Forelimb muscle (tissue), 1 donor: Measurements from ENCODE around the gene NR3C2. TPM values are rescaled to one million over a fixed set of nuclear protein-coding genes. Genes with fewer than 3 reads are reported as not detected.
A peak's percentile ranks its signal among the peaks of the same experiment; 100 is the strongest.

Source experiments
- DNase-seq: peaks from one replicate; pipeline ENCODE4 v3.0.0-alpha.2; 2013; ENCODE audit warnings: low read depth
- polyA plus RNA-seq: library from polyadenylated mRNA; unstranded; fragments of 120-200 nt; gene quantifications from one replicate; pipeline ENCODE4 v1.2.1, GENCODE V29; 2013; ENCODE audit not compliant: insufficient read length

The NR3C2 gene
- 14.1 TPM for polyA plus RNA-seq

DNA sequence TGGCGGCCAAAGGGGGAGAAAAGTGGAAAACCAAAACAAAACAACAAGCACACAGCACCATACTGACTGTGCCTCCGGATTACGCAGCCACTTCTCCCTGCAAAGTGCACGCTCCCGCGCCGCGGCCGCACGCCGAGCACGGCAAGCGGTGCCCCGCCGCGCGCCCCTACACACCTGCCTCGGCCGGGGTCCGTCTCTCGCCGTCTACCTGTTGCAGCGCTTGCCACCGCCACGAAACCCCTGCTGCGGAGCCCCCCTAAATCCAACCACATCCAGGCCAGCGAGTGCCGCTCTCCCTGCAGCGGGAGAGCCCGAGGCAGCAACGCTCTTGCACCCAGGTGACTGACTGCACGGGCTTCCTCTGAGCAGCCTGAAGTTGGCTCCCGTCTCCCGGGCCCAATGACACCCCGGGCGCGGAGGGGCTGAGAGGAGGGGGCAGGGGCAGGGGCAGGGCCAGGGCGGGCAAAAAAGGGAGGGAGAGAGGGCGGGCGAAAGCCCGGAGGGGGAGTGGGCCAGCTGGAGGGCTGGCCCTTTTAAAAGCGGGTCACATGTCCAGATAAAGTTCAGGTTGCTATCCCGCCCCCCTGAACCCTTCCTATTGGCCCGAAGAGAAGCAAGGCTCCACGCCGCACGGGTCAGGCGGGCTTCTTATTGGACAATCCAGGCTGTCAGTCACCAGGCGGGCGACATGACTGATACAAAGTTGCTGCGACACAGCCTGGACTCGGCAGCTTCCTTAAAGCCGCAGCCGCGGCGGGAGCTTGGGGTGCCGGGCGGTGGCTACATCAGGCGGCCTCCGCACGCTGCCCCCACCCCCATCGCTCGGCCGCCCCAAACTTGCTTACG lies at the start of gene NR3C2:
NR3C2 (minus strand) TSS at position 429 of the 846 bp plus-strand sequence.
- DNase-seq: peak; percentile 97

DNA sequence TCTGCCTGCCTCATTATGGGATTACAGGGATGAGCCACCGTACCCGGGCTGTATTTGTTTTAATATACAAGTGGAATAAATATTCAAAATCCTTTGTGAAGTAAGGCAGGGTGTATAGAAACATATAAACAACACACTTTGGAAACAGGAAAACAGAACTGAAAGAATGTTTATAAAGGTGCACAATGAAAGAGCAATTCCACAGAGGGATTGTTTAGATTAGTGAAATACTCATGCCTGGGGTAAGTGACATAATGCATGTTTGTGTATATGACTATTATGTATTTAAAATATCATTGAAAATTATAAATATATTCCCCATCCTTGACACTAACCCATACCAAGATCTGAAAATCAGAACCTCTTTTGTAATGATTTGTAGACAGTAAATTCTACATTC lies 45.0 kb upstream of the NR3C2 start:
- no peak for DNase-seq

DNA sequence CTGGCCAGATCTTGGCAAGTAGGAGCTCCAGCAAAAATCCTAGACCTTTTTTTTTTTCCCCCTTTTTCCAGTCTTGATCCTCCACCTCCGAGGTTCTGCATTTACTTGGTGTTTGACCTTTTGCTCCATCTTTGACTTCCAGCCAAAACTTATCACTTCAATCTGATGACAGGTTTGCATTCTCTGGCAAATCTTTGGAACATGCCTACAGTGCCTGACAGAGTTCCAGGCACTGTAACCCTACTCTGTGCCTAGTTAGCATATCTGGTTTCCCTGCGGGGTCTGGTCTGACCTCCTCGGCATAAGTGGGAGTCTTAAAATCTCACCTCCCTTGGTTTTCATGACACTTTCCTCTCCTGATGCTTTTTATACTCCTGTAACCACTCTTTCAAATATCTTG lies 39.4 kb upstream of the NR3C2 start:
- no peak for DNase-seq

DNA sequence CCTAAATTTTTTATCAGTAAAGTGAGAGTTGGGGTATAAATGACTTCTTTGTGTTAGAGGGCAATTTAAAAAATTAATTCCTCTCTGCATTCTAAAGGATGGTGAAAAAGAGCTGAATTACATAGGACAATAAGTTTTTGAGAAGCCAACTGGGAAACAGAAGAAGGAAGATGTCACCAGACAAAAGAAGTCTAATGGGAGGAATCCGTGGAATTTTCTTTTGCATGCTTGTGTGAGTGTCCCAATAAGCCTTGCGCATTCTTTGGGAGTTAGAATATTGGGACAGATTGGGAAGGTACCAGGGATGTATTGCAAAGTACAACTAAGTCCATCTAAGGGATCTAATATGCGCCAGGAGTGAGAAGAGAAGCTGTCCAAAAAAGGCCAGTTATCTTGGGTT lies 35.1 kb upstream of the NR3C2 start:
- no peak for DNase-seq

DNA sequence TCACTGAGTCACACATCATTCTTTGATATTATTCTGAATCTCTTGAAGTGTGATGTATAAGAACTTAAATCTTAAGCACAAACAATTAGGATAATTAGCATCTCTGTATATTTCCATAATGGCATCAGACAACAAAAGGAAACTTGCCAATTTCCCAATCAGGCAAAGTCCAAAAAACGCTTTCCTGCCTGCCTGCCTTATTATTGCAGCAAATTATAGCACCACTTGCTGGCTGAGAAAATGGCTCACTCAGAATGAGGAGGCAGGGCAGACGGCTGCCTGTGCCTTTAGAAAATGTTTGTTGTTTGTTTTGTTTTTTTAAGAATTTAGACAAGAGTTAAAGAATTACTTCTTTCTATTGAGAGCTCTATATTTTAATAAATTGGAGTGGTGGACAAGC lies 27.7 kb upstream of the NR3C2 start:
- no peak for DNase-seq

DNA sequence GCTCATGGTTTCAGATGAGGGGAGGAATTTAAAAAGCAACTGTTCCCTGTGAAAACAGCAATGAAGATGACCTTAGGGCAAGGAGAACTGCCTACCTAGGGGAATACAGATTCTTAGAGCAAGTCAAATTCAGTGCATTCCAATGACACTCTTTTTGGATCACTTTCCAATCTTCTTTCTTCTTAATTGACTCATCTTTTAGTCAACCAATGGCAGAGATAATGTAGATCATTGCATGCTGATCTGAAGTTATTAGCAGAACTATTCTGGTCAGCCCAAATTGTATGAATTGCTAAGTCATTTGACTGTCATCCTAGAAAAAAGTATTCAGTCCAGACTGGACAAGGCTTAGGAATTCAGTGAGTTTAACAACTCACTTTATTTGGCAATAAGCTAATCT lies 12.6 kb upstream of the NR3C2 start:
- DNase-seq: no peak

DNA sequence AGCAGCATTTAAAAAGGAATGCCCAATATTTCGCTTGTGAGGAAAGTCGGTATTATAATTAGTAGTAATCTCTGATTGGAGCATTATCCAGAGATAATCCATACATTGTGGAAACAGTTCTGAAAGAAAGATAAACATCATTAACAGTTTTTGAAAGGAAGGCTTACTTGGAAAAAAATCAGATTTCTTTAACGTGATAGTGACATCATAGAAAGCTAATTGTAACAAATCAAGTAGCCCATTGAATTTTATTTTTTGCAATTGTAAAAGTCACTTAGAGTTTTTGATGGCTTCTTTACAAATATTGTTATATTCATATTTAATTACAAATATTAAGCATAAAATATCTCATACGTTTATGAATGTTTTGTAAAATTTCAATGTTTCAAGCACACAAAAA lies 11.6 kb upstream of the NR3C2 start:
- DNase-seq: no peak

DNA sequence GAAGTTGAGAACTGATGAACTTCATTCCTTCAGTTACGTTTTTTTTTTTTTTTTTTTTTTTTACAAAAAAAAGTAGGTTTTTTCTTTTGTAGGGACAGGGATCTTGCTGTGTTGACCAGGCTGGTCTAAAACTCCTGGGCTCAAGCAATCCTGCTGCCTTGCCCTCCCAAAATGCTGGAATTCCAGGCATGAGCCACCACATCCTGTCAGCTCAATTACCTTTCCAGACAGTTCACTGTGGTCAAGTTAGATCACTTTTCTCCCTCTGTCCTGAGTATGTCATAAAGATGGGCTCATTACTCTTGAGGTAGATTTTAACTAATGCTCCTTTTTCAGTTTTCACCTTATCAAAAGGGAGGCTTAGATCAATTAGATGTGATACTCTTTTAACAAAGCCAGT lies 10.8 kb upstream of the NR3C2 start:
- DNase-seq: no peak

DNA sequence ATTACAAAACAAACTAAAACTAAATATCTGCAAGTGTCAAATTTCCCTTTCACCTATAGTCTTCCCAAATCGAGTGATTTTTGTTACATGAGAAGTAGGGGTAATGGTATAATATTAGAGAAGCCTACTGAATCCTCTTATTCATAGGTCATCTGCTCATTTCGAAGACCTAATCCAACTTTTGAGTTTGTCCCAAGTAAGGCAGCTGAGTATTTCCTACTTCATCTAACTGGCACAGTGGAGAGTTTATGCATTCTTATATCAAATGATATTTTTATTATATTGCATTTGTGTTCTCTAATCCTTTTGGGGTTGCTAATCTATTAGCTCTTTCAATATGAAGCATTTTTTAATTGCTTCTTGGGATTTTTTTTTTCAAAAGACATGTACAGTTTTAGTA lies 7.7 kb upstream of the NR3C2 start:
- DNase-seq: no peak

DNA sequence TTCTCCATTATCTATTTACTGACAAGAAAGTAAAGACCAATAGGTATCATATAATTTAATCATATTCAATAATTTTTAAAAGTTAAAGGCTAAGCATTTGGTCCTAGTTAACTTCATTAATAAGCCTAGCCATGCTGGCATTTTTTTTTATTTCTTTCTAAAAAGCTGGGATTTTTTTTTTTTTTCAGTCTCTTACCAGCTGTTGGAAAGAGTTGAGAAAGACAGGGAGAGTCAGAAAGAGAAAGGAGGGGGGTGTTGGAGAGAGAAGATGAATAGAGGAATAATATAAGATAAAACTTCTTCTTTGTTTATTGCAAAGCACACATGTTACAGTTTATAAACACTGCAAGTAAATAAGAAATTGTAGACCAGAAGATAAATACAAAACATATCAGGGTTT lies 5.9 kb upstream of the NR3C2 start:
- no peak for DNase-seq

DNA sequence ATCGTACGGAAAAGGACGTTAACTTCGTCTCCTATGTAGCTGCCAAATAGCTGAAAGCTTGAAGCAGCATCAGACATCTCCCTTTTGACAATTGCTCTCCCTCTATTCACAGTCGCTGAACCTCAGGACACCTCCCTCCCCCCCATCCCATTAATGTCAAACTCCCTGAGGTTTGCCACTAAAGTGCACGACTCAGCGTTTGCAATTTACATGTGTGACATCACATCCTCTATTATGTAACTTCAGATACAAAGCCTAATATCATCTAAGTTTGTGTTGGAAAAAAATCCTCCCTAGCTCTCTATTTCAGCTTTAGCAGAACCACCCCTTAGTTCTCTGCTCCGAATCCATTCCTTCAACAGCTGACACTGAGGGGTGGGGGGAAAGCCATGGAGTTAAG lies 5.5 kb upstream of the NR3C2 start:
- no peak for DNase-seq

DNA sequence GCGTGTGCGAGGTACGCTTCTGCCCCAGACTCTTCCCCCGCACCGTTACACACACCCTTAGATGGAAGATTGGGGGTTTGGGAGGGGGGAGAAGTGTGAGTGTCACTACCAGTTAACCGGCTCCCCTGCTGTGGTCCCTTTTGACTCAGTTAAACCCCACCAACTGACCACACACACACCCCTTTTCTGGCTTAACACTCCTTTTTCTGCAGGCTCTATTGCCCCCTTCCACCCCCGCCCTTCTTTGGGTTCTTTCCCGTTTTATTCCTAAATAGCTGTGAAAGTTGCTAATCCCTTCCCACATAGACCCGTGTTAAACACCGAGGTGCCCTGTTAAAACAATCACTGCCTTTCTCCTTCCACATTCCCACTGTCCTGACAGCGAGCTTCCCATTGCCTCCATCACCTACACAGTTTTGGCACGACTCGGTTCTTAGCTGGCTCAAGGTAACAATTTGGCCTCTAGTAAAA lies 3.7 kb upstream of the NR3C2 start:
- no peak for DNase-seq

DNA sequence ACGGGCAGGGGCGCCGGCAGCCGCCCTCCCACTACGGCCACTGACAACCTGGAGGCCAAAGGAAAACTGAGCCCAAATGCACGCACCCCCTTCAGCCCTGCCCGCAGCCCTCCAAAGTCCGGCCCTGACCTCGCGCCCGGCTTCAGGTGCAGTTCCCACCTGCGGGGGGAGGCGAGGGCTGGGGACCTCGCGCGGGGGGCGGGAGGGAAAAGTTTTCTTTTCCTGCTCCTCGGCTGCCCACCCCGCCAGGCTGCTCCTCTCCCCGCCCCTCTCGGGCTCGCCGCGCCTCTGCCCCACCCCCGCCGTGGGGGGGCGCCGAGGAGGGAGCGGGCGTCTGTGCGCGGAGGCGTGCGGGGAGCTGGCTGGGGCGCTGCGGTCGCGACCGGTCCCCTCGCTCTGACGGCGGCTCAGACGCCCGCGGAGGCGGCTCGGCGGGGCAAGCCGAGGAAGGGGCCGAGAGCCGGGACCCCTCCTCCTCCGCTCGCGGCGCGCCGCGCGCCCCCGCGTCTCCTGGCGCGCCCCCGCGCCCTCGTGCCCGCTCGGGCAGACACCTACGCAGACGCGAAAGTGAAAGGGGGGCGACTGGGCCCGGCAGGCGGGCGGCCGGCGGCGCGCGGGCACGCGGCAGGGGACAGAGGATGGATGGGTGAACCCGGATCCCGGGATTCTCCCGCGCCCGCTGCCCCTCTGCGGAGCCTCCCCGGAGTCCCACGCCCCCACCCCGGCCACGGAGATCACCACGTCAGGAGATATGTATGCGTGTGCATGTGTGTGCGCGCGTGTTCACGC lies 3.1 kb upstream of the NR3C2 start:
- no peak for DNase-seq

DNA sequence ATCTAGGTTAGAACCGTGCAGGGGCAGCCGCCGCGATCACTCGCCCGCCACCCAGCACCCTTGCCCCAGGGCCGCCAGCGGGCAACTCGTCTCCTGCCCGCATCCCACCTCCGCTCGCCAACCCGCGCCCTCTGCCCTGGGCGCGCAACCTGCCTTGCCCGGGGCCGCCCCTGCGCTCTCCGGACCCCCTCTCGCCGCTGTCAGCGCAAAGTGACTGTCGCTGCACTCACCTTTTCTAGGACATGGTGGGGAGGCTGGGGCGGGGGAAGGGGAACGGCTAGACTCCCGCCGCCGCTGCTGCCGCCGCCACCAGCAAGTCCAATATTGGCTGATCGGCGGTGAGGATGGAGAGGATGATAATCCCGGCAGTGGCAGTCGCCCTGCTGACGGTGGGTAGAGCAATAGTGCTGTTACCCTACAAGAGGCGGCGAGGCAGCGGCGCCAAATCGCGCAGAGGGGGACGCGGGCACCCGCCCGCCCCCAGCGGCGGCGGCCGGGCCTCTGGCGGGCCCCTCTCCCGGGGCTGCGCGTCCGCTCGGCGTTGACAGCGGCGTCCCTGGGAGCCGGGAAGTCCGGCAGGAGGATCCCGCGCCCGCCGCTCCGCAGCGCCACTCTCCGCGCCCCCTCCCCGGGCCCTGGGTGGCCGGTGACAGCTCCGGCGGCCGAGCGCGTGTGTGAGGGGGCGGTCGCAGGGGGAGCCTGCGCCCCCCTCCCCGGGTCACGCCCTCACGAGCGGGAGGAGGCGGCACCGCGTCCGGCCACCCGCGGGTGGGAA lies 2.3 kb upstream of the NR3C2 start:
- no peak for DNase-seq

DNA sequence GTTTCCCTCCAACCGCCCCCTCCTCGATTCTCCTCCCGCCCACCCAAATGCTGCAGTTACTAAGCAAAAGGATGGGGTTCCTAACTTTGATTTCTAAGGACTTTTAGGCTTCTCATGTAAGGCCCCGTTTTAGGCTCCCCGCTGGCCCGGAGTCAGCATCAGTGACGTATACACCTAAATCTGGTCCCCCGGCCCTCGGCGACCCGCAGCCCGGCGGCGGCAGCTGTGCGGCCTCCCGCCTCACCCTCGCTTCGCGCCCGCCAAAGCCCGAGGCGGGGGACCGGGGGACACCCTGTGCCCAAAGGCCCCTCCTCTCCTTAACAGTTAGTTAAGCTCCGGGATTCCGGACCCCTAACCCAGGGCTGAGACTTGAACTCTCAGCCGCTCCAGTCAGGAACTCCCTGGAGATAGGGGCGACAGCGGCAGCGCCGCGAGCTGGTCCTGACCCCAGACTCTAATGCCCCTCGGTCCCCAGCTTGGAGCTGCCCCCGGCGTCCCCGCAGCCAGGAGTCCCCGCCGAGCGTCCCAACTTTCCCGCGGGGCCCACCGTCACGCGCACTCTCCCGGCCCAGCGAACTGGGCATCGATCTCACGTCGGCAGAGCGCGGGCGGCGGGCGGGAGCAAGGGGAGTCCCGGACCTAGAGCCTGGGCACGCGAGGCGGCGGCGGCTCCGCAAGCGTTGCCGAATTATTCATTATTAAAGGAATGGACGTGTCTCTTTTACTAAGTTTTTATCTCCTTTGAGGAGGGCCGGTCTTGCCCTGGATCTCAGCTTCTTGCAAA lies 1.5 kb upstream of the NR3C2 start:
- DNase-seq: no peak

DNA sequence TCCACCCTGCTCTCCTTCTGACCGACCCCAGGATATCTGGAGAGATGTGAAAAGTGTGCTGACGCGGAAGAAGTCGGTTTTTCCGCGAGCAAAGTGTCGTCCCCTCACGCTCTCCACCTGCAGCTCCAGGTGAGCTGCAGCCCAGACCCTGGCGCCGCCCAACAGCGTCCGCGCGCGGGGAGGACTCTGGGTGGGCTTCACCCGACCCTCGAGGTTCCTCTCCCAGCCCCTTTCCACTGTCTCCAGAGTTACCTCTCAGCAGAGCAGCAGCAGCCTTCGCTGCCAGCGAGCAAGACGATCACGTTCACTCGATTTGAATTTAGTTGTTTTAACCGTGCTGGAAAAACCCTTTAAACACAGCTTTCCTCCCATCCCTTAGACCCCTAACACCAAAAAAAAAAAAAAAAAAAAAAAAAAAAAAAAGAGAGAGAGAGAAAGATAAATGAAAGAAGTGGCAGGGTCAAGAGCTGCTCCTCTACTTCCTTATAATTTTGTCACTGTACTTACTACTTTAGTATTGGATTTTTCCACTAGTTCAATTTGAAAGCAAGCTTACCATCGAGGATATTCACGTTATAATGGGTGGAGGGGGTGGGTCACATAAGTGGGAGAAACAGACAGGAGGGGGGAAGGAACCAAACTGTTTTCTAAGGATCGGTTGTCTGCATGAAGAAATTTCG lies 758 bp upstream of the NR3C2 start:
- no peak for DNase-seq

DNA sequence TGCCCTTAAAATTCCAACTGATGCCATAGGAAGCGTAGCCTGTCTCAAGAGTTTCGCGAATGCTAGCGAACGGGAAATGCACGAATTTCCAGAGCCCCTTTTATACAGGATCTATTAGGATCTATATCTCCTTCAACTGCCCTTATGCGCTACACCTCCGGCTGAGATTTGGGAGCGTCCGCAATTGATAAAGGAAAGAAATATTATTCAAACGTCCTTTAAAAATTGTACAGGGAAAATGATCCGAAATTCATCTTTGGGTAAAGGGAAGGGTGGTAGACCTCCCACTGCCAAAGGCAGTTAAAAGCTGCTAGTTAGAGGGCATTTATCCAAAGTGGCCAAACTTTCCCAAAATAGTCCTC lies 609 bp downstream of the NR3C2 start:
- no peak for DNase-seq

DNA sequence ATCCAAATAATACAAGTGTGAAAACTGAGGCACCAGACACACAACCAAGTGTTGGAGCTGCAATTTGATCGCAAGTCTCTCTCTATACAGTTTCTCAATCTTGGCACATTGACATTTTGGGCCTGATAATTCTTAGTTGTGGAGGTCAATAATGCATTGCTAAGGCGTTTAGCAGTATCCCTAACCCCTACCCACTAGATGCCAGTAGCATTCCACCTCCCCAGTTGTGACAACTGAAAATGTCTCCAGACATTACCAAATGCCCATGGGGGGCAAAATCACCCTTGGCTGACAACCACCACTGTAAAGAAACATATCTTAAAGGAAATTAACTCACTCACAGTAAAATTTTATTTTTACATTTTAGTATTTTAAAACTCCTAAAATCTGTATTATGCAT lies 4.2 kb downstream of the NR3C2 start:
- no peak for DNase-seq

DNA sequence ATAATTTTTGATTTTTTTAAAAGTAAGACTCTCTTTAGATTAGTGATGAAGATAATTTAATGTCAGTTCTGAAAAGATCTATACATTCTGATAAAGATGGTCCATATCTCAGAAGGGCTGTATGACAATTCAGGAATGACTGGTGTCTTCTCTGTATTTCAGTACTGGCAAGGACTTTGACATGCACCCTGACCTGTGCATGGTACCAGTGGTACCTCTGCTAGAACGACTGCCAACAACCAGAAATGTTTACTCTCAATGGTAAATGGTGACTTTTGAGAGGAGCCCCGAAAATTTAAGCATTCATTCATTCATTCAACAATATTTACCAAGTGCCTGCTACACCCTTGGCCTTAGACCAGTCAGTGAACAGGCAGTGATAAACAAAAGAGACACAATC lies 4.8 kb downstream of the NR3C2 start:
- no peak for DNase-seq

DNA sequence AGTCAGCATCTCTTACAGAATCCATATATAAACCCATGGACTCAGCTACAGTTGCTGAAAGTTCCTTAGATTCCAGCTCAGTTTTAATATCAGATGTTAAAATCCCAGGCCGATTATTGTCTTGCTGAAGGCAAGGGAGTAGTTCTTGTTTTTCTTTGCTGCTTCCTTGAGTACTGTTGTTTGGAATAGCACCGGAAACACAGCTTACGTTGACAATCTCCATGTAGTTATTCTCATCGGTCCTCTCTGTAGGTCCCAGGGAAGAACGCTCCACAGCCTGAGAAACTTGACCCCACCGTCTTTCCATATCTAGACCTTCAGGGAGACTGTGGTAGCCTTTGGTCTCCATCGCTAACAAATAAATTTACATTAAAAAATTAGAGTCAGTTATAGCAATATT lies 5.7 kb downstream of the NR3C2 start:
- no peak for DNase-seq
